Measurements from ENCODE around the gene KCNA1.

DNA sequence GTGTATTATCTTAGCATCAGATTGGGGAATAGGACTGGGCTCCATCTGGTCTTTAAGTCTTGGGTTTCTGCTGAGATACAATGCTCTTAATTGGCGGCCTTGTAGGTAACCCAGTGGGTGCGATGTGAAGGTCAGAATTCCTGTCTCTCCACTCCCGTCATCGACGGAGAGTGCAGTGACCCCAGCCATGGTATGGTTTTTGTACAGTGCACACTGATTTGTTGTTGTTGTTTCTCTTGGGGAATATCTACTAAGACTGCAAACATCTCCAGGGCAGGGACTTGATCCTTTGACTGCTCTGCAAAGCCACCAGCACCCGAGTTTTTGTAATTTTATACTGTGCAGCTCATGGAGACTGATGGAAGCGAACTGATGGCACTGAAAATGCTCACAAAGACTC, 41.4 kb downstream of the KCNA1 start:
- TF ChIP-seq, protein P1, sequence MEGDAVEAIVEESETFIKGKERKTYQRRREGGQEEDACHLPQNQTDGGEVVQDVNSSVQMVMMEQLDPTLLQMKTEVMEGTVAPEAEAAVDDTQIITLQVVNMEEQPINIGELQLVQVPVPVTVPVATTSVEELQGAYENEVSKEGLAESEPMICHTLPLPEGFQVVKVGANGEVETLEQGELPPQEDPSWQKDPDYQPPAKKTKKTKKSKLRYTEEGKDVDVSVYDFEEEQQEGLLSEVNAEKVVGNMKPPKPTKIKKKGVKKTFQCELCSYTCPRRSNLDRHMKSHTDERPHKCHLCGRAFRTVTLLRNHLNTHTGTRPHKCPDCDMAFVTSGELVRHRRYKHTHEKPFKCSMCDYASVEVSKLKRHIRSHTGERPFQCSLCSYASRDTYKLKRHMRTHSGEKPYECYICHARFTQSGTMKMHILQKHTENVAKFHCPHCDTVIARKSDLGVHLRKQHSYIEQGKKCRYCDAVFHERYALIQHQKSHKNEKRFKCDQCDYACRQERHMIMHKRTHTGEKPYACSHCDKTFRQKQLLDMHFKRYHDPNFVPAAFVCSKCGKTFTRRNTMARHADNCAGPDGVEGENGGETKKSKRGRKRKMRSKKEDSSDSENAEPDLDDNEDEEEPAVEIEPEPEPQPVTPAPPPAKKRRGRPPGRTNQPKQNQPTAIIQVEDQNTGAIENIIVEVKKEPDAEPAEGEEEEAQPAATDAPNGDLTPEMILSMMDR (IDR thresholded peaks at IDR 0.05), result no peak
- TF ChIP-seq POLR2A (IDR thresholded peaks at IDR 0.05), result no peak

Data from body of pancreas (tissue), 4 donors.